Esophagus muscularis mucosa (tissue), 4 donors: ENCODE results near the gene PLPP2. TPM values are rescaled to one million over a fixed set of nuclear protein-coding genes. Genes with fewer than 3 reads are reported as not detected.

Source experiments
- DNase-seq: peaks from one replicate; pipeline ENCODE4 v3.0.0-alpha.2; 2017; ENCODE audit errors: extremely low spot score
- H3K27ac ChIP-seq, 4 donors: fragments of 200-600 bp; sonication (generic); replicated peaks in 1 of 4; 1 replicate in 3 of 4; 2 replicates in 1 of 4; pipeline ENCODE4 v1.5.1; 2016 to 2019; ENCODE audit warnings: mild to moderate bottlenecking in 1 of 4
- H3K27me3 ChIP-seq, 4 donors: fragments of 200-600 bp; sonication (generic); one replicate each; pipeline versions ENCODE4 v1.5.1 to v1.6.0; 2016 to 2019
- H3K36me3 ChIP-seq, 4 donors: fragments of 200-600 bp; sonication (generic); one replicate each; pipeline ENCODE4 v1.5.1; 2016 to 2019
- H3K4me1 ChIP-seq, 4 donors: fragments of 200-600 bp; sonication (generic); one replicate each; pipeline ENCODE4 v1.5.1; 2016 to 2019
- H3K4me3 ChIP-seq, 4 donors: fragments of 200-600 bp; sonication (generic); 1 replicate in 2 of 4; 2 replicates in 2 of 4; pipeline ENCODE4 v1.5.1; 2016 to 2019; ENCODE audit warnings: mild to moderate bottlenecking in 4 of 4, moderate library complexity in 1 of 4
- H3K9me3 ChIP-seq, 4 donors: fragments of 200-600 bp; sonication (generic); 1 replicate in 3 of 4; 2 replicates in 1 of 4; pipeline ENCODE4 v1.5.1; 2016 to 2019
- CTCF ChIP-seq, 3 experiments: fragments of 200-600 bp in 2 of 3; fragments of 450-650 bp in 1 of 3; sonication (generic) in 2 of 3; IDR thresholded peaks; one replicate each; pipeline ENCODE4 v1.5.1; 2017 to 2019; ENCODE audit warnings: antibody characterized with exemption in 3 of 3, mild to moderate bottlenecking in 2 of 3, moderate library complexity in 1 of 3
- EP300 ChIP-seq: sonication (generic); formaldehyde crosslinking; IDR thresholded peaks from one replicate; pipeline ENCODE4 v1.6.1; 2017; ENCODE audit warnings: antibody characterized with exemption
- POLR2A ChIP-seq: fragments of 450-650 bp; IDR thresholded peaks from one replicate; pipeline ENCODE4 v1.6.1; 2017; ENCODE audit warnings: antibody characterized with exemption, moderate library complexity, mild to moderate bottlenecking, low read depth
- POLR2AphosphoS5 ChIP-seq, 2 donors: sonication (generic); formaldehyde crosslinking; IDR thresholded peaks; one replicate each; pipeline ENCODE4 v1.6.1; 2017; ENCODE audit warnings: antibody characterized with exemption in 2 of 2
- WGBS: methylation state at CpG from one replicate; pipeline ENCODE4 v1.1.5; 2018; 5-methylcytosine and 5-hydroxymethylcytosine counted together
- intact Hi-C: fragments of 100-400 bp; cut with DNase I; formaldehyde crosslinking; loops from one replicate; pipeline ENCODE4 v1.15.1; 2023
- total RNA-seq, 4 donors: library from RNA; depleted of rRNA; stranded (reverse); fragments of >200 nt; gene quantifications; one replicate each; pipeline versions ENCODE4 v1.1.0 to v1.2.1, GENCODE V29; 2016

Gene PLPP2
- total RNA-seq, 4 donors from 2014 or later, result 2.1 to 9.1 (median 5.0) TPM

GRCh38 chr19:317710-318508 lies 26.7 kb upstream of the PLPP2 start:
- Histone ChIP-seq H3K4me3 (no peak overlapping the region), H3K4me1 (peaks cover 0 to 7% (median 3%) of the 10 kb centered on the region in 4 donors), H3K9me3 (peaks cover 0 to 6% (median 2%) of the 10 kb centered on the region in 4 donors), H3K36me3 (peaks cover 28 to 97% (median 74%) of the 10 kb centered on the region in 4 donors), H3K27ac (no peak overlapping the region), H3K27me3 (no peaks in the 10 kb centered on the region)
- 84% methylated on average over 10 of the region's 10 CpGs for WGBS
- no peak for TF ChIP-seq POLR2AphosphoS5 (IDR thresholded peaks at IDR 0.05)
- no peak for TF ChIP-seq EP300
- no peak for TF ChIP-seq CTCF (IDR thresholded peaks at IDR 0.05)
- TF ChIP-seq POLR2A, result no peak
- DNase-seq, result no peak
- intact Hi-C loops, result no loop called here

- H3K4me3 ChIP-seq, result no peak overlapping the region
- H3K9me3 ChIP-seq, result peaks cover 0 to 6% (median 2%) of the 10 kb centered on the region in 4 donors
- no peaks in the 10 kb centered on the region for H3K27me3 ChIP-seq
- intact Hi-C loops, result no loop called here
- H3K27ac ChIP-seq, result no peak overlapping the region
- H3K4me1 ChIP-seq, result peaks cover 0 to 7% (median 3%) of the 10 kb centered on the region in 4 donors
- TF ChIP-seq EP300, result no peak
- no peak for TF ChIP-seq CTCF (IDR thresholded peaks at IDR 0.05)
- DNase-seq, result no peak
- WGBS, result 86% methylated on average over 8 of the region's 8 CpGs
- H3K36me3 ChIP-seq, result peaks cover 35 to 93% (median 69%) of the 10 kb centered on the region in 4 donors
These were observed 24.6 kb upstream of the PLPP2 start for GRCh38 chr19:315811-316210.

GRCh38 chr19:313988-314815 lies 23.0 kb upstream of the PLPP2 start:
- intact Hi-C loops, result no loop called here
- H3K4me1 ChIP-seq, result peaks cover 4 to 11% (median 6%) of the 10 kb centered on the region in 4 donors
- H3K36me3 ChIP-seq, result peaks cover 35 to 79% (median 65%) of the 10 kb centered on the region in 4 donors
- TF ChIP-seq CTCF (IDR thresholded peaks at IDR 0.05), result no peak
- TF ChIP-seq EP300, result no peak
- TF ChIP-seq POLR2AphosphoS5 (IDR thresholded peaks at IDR 0.05), result no peak
- no peak for TF ChIP-seq POLR2A
- DNase-seq, result no peak
- 90% methylated on average over 14 of the region's 22 CpGs for WGBS
- H3K4me3 ChIP-seq, result no peak overlapping the region
- H3K27ac ChIP-seq, result no peak overlapping the region
- H3K9me3 ChIP-seq, result peaks cover 0 to 6% (median 2%) of the 10 kb centered on the region in 4 donors
- no peaks in the 10 kb centered on the region for H3K27me3 ChIP-seq

GRCh38 chr19:313169-313987 lies 22.2 kb upstream of the PLPP2 start:
- TF ChIP-seq EP300, result no peak
- peak in 1 of 2 donors; percentile 10 for TF ChIP-seq POLR2AphosphoS5 (IDR thresholded peaks at IDR 0.05)
- Histone ChIP-seq H3K27ac (peak overlapping the region in 2 of 4 donors; percentile 41 to 51), H3K36me3 (peaks cover 38 to 78% (median 68%) of the 10 kb centered on the region in 4 donors), H3K27me3 (no peaks in the 10 kb centered on the region), H3K9me3 (peaks cover 0 to 6% (median 2%) of the 10 kb centered on the region in 4 donors), H3K4me1 (peaks cover 5 to 15% (median 9%) of the 10 kb centered on the region in 4 donors), H3K4me3 (no peak overlapping the region)
- DNase-seq, result no peak
- 74% methylated on average over 20 of the region's 23 CpGs for WGBS
- intact Hi-C loops, result no loop called here
